ENCODE results near the gene DCAF8.

DCAF8 gene

DNA sequence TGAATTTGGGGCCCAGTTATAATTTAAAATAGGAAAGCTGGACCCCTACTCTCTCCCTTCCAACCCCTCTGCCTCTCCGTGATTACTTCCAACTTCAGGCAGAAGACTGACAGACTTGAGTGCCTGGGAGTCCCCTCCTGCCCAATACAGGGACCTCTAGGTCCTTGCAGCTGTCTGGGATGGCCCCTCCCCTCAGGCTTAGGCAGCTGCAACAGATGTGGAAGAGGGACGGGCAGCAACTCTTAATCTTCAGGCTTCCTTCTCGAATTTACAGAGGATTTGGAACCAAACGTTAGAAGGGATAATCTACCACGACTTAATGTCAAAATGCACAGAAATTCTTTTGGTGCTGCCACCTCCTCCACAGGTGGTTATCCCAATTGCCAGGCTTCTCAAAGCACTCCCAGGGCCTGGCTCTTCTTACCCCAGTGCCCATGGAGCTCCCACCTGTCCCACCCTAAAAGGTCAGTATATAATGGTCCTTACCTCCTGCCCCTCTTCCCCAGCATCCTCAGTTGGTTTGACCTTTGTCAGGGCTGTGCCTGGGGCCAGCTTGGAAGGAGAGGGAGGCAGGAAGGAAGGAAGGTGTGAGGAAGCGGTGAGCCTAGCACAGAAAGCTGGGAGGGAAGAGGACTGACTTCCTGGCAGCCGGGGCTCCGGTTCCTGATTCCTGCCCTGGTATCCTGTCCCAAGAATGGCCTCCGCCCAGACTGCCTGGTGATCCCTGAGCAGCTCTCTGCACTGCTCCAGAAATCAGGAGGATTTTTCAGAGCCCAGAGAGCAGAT, 54.4 kb downstream of the DCAF8 start:
- no peak for DNase-seq (ENCODE audit: low spot score)
- TF ChIP-seq, protein P1, sequence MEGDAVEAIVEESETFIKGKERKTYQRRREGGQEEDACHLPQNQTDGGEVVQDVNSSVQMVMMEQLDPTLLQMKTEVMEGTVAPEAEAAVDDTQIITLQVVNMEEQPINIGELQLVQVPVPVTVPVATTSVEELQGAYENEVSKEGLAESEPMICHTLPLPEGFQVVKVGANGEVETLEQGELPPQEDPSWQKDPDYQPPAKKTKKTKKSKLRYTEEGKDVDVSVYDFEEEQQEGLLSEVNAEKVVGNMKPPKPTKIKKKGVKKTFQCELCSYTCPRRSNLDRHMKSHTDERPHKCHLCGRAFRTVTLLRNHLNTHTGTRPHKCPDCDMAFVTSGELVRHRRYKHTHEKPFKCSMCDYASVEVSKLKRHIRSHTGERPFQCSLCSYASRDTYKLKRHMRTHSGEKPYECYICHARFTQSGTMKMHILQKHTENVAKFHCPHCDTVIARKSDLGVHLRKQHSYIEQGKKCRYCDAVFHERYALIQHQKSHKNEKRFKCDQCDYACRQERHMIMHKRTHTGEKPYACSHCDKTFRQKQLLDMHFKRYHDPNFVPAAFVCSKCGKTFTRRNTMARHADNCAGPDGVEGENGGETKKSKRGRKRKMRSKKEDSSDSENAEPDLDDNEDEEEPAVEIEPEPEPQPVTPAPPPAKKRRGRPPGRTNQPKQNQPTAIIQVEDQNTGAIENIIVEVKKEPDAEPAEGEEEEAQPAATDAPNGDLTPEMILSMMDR (IDR thresholded peaks at IDR 0.05; ENCODE audit: extremely low read depth, missing control alignments) = no peak

DNA sequence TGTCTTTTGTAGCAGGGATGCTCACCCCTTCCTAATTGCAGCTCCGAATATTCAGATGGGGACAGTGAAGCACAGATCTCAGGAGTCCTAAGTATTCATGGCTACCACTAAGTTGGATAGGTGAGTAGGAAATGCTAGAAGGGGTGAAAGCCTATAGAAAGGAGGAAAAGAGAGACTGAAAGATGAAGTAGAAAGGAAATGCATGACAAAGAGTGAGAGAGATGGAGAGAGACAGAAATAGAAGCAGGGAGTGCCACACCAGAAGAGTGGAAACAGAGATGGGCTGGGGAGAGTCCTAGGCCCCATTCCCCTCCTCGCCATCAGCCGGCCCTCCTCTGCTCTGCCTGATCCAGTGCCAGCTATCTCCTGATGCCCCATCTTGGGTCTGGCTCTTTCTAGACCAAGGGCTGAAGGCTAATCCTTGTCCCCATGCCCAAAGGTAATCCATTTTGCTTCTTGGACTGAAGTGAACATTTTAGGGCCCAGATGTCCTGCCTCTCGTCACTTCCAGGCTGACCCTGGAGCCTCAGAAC, 55.2 kb downstream of the DCAF8 start:
- DNase-seq (ENCODE audit: low spot score) = no peak
- TF ChIP-seq, protein P1 (IDR thresholded peaks at IDR 0.05; ENCODE audit: extremely low read depth, missing control alignments) = no peak

DNA sequence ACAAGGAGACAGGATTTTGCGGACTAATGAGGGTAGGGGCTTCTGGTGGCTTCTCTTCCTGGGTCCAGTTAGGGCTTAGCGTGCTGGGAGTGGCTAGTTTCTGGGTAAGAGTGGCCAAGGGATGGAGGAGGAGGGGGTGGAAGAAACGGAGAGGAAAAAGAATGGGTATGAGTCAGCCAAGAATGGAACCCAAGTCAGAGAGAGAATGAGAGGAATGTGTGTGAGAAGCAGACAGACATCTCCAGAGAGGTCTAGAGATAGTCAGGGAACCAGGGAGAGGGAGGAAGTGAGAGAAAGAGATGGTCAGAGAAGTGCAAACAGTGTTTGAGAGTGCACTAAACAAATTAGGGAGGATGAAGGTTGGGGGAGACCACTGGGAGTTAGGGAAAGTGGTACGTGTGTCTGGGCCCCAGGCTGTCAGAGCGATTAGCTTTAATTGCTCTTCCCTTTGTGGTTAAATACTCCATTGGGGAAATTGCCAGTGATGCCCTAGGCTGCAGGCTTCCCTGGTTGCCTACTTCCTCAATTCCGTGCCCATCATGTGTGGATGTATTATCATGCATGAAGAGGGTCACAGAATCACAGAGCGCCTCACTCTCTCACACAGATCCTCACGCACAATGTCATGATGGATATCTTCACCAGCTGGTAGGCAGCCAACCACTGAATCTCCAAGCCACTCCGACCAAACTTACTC, 55.8 kb downstream of the DCAF8 start:
- TF ChIP-seq, protein P1 (IDR thresholded peaks at IDR 0.05; ENCODE audit: extremely low read depth, missing control alignments) = no peak
- DNase-seq (ENCODE audit: low spot score) = peak; percentile 38

DNA sequence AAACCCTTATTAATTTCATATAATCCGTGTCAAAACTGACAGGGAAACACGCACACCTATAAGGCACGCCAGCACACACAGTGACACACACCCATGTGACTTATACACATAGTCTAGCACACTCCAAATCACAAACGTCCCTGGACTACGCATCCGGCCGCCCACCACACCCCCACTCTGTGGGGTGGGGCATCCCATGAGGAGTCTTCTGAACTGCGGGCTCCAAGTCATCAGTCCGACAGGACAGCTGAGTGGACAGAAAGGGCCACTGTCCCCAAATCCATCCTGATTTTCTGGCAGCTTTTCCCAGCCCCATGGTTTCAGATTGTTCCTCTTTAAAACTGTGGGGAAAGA, 56.3 kb downstream of the DCAF8 start:
- TF ChIP-seq, protein P1 (IDR thresholded peaks at IDR 0.05; ENCODE audit: extremely low read depth, missing control alignments) = no peak
- peak; percentile 69 for DNase-seq (ENCODE audit: low spot score)

DNA sequence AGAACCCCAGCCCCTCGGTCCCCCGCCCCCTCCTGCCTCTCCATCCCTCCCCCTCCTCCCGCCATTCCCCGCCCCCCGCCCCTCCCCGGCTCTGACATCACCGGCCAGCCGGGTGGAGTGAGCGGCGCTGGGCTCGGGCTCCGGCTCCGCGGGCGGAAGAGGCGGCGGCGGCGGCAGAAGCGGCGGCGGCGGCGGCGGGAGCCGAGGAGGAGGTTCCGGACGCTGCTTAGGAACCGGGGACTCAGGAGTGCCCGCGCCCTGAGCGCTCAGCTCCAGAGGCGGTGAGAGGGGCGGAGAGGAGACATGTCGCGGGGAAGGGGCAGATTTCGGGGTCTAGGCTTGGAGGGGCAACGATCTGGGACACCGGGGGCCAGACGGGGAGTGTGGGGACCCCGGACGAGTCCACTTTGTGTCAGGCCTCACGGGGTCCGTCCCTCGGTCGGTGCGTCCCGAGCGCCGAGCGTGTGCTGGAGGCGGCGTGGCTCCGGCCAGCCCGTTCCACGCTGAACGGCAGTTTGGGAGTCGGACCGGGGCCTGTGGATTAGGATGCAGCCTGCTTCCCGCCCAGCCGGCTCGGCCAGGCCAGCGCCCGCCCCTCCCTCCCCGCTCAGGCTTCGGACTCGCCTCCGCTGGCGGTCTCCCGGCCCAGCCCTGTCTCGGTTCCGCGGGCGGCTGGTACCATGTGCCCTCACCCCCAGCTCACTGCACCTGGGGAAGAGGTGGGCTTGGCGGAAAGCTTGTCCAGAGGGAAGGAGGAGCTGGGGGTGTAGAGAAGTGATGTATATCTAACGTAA, 56.9 kb downstream of the DCAF8 start, which contains the start of gene PEA15:
TSS of gene PEA15 (plus strand) at position 143 of the 794 bp plus-strand sequence. CDS start 6,161 bp downstream, outside the sequence.
- TF ChIP-seq, protein P1 (IDR thresholded peaks at IDR 0.05; ENCODE audit: extremely low read depth, missing control alignments) = no peak
- peak; percentile 92 for DNase-seq (ENCODE audit: low spot score)

DNA sequence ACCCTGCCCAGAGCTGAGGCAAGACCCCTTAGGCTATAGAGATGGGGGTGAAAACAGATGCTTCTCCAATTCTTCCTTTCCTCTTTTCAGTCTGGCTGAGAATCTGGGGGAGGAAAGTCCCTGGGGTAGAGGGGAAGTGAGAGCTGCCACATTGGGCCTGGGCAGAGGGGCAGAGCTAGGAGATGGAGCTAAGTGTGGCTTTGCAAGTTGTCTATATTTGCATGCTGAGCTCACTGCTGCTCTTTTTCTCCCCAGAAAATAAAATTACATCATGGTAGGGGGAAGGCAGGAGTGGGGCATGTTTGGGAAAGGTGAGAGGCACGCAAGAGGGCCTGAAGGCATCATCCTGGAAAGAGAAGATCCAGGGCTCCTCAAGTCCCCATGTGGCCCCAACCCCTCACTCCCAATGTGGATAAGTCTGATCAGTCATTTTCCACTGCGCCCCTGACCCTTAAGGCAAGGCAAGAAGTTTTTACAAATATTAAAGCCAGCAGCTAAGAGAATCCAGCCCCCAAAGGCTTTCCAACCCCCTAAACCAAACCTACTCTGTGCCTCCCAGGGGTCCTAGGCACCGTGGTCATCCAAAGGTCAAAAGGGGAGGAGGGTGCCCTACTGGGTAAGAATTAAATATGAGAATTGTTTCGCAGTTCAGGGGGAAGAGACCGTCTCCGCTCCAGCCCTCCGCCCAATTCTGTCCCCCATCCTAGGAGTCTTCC, 57.7 kb downstream of the DCAF8 start:
- DNase-seq (ENCODE audit: low spot score) = peak; percentile 79
- TF ChIP-seq, protein P1 (IDR thresholded peaks at IDR 0.05; ENCODE audit: extremely low read depth, missing control alignments) = no peak
